B cell (primary cell): Measurements from ENCODE around the gene CDH13.

ENCODE experiments used
- CTCF ChIP-seq: fragments of 200-600 bp; IDR thresholded peaks from one replicate; pipeline ENCODE4 v1.8.0; 2022; ENCODE audit warnings: antibody characterized with exemption, mild to moderate bottlenecking
- EZH2 ChIP-seq: IDR thresholded peaks from 2 replicates; pipeline ENCODE4 v1.6.1; 2012; ENCODE audit warnings: borderline replicate concordance, low read depth, mild to moderate bottlenecking, moderate library complexity, low read length; ENCODE audit not compliant: insufficient read depth, poor library complexity, severe bottlenecking

- TF ChIP-seq CTCF (no peak), EZH2 (no peak)
Observed at GRCh38 chr16:83298541-83298940, 671.8 kb downstream of the CDH13 start.
